ENCODE measurements around the gene ZNF335. TPM values are rescaled to one million over a fixed set of nuclear protein-coding genes. Genes with fewer than 3 reads are reported as not detected.

Gene ZNF335
- total and polyA plus RNA-seq, 2 of the 13 experiments (the other 11 are each of a cell fraction or from before 2014, with no cell fraction given): 9.7 to 13.7 TPM

GRCh38 chr20:45952861-45953260, 19.1 kb downstream of the ZNF335 start:
- no TSS peak for BruUV-seq (replicated peaks)
- Histone ChIP-seq H3K79me2 (ENCODE audit: insufficient read depth, low read length) (no peaks in the 10 kb centered on the region), H2AFZ (ENCODE audit: low read length) (no peak overlapping the region), H3K27me3 (ENCODE audit: control insufficient read depth in 1 of 2, insufficient read depth in 2 of 2, low read length in 2 of 2) (no peaks in the 10 kb centered on the region), H3K4me3 (replicated peaks in 1 of 3; ENCODE audit: insufficient read depth in 1 of 3, low read depth in 2 of 3, low read length in 3 of 3) (no peak overlapping the region), H3K27ac (ENCODE audit: extremely low read length, insufficient read depth, low read length) (no peak overlapping the region), H3K4me2 (ENCODE audit: low read depth, low read length) (no peak overlapping the region), H4K20me1 (ENCODE audit: insufficient read depth, low read length) (no peaks in the 10 kb centered on the region), H3K9me3 (ENCODE audit: low read length) (no peaks in the 10 kb centered on the region), H3K9ac (ENCODE audit: insufficient read depth, low read depth, low read length) (no peak overlapping the region), H3K36me3 (replicated peaks in 1 of 2; ENCODE audit: control insufficient read depth in 1 of 2, insufficient read depth in 2 of 2, low read length in 2 of 2) (peaks cover 38 to 62% of the 10 kb centered on the region in 2 experiments), H3K4me1 (ENCODE audit: insufficient read depth, low read length) (peaks cover 10% of the 10 kb centered on the region; the same call in 1 of the 2 replicates)
- FAIRE-seq (no peak), DNase-seq (ENCODE audit: low spot score) (no peak), ATAC-seq (no peak)
- no peak for TF ChIP-seq ZKSCAN8 (CRISPR knock-in tag; IDR thresholded peaks at IDR 0.05; ENCODE audit: borderline replicate concordance)
- no peak for TF ChIP-seq TAF15 (IDR thresholded peaks at IDR 0.05; ENCODE audit: low read depth, low read length, poor library complexity, severe bottlenecking)
- no peak for TF ChIP-seq SPEN (CRISPR knock-in tag; IDR thresholded peaks at IDR 0.05; ENCODE audit: low read depth)
- TF ChIP-seq MXD3 (CRISPR knock-in tag; IDR thresholded peaks at IDR 0.05): no peak
- no peak for TF ChIP-seq YEATS2 (CRISPR knock-in tag; IDR thresholded peaks at IDR 0.05; ENCODE audit: borderline replicate concordance)
- no peak for TF ChIP-seq THYN1 (CRISPR knock-in tag; IDR thresholded peaks at IDR 0.05; ENCODE audit: borderline replicate concordance, low read depth)
- no peak for TF ChIP-seq REPIN1 (CRISPR knock-in tag; IDR thresholded peaks at IDR 0.05; ENCODE audit: borderline replicate concordance, low read depth)
- TF ChIP-seq RNF2 (conservative IDR thresholded peaks at IDR 0.05; ENCODE audit: low read depth): no peak
- TF ChIP-seq ZNF768 (CRISPR knock-in tag; IDR thresholded peaks at IDR 0.05): no peak
- TF ChIP-seq KDM4B (CRISPR knock-in tag; IDR thresholded peaks at IDR 0.05): no peak
- TF ChIP-seq ZNF749 (CRISPR knock-in tag; IDR thresholded peaks at IDR 0.05; ENCODE audit: borderline replicate concordance): no peak
- WGBS (ENCODE audit: low lambda C conversion rate): 95% methylated on average over 5 of the region's 5 CpGs
- intact Hi-C loops (cut with micrococcal nuclease; ENCODE audit: unreplicated experiment): no loop called here
- ChIA-PET POLR2A (interaction anchor here (1.3 to 2.0 kb wide), 3 partner anchors 18 to 43 kb away, joined by 3 to 5 read pairs (median 4); no protein-coding TSS in a partner anchor), CTCF (ENCODE audit: low intra/inter-chr PET ratio, low total read pairs) (no interaction called here)
- in situ Hi-C loops (cut with HindIII; ENCODE audit: extremely low pct_ligation_motif_present, low pct_unique_long_range_greater_than_20kb): no loop called here

All from HepG2 (cell line).